Anterior cingulate cortex (tissue), 58 donors: ENCODE data around the gene CCL27.
A peak's percentile ranks its signal among the peaks of the same experiment; 100 is the strongest.

Source experiments
- DNase-seq, 58 donors: peaks; one replicate each; lab custom pipeline; 2025; lab: John Stamatoyannopoulos, UW

Gene CCL27, protein sequence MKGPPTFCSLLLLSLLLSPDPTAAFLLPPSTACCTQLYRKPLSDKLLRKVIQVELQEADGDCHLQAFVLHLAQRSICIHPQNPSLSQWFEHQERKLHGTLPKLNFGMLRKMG

DNA sequence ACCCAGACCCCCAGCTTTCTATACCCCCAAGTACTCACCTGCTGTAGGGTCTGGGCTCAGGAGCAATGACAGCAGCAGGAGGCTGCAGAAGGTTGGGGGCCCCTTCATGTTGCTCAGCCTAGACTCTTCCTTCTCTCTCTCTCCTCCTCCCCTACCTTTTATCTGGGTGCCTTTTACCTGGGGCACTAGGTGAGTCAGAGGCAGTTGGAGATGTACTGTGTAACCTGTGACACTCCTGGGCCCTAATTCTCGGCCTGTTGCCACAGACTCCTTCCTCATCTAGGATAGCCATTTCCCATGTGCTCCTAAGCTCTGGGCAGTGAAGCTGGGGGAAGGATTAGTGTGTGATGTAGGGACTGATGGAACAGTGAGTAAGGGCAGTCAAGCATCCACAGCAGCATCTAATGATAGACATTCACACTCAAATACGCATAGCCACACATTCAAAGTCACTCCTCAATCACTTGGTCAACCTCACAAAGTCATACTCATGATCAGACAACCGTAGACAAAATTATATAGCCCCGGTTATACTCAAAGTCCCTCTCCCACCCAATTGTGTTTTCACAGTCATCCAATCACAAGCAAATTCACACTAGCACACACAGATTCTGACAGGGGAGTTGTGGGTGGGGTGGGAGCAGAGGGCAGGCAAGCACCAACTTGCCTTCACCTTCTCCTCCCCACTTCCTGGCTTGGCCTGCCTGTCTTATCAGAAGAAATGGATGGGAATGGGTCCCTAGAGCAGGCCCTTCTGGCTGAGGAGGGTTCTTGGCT, at the start of gene CCL27:
TSS of gene CCL27 (minus strand) at position 132 of the 777 bp plus-strand sequence. CDS start at position 108, 24 bp downstream.
- no peak for DNase-seq

DNA sequence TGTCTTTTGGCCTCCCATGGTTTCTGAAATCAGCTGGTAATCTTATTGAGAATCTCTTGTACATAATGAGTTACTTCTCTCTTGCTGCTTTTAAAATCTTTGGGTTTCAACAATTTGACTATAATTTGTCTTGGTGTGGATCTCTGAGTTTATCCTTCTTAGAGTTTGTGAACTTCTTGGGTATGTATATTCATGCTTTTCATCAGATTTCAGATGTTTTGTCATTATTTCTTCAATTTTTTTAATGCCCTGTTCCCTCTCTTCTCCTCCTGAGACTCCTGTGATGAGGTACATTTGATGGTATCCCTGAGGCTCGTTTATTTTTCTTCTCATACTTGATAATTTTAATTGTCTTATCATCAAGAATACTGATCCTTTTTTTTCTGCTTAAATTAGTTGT, 49.7 kb upstream of the CCL27 start:
- DNase-seq, result no peak

DNA sequence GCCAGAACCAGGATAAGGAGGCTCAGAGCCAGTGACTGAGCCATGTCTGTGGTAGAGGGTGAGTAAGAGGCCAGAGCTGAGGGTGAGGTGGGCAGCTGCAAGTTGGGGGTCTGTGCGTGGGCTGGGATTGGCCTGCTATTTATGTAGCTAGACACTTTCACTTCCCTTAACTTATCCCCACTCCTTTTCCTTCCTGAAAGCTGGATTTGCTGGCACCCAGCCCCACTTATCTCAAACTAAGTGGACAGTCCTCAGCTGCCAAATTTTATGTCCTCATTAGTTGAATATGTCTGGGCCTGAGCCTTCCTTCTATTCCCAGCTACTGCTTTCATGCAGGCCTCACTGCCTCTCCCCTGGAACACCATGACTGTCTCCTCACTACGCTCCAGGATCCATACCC, 47.6 kb upstream of the CCL27 start, which contains the start of gene CCL21:
TSS of gene CCL21 (minus strand) at position 114 of the 400 bp plus-strand sequence. CDS start at position 44, 70 bp downstream.
- DNase-seq, result no peak

DNA sequence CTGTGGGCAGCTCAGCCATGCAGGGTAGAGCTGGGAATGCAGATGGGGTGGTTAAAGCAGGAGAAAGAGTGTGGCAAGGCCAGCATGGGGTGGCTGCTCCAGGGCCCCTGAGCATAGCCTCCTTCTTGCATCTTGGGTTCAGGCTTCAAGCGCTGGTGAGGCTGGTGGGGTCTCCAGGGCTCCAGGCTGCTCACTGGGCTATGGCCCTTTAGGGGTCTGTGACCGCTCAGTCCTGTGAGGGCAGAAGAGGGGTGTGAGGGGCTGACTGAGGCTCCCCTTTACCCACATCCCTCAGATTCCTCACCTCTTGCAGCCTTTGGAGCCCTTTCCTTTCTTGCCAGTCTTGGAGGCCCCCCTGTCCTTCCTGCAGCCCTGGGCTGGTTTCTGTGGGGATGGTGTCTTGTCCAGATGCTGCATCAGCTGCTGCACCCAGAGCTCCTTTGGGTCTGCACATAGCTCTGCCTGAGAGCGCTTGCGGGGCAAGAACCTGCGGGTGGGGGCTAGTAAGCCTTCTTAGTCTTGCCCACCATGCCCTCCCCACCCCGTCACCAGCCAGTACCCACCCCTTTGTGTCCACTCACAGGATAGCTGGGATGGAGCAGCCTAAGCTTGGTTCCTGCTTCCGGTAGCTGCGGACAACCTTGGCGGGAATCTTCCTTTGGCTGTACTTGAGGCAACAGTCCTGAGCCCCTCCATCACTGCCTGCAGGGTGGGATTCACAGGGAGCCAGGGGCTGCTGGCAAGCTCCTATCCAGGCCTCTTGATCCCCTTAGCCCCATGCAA, 46.9 kb upstream of the CCL27 start:
- no peak for DNase-seq

DNA sequence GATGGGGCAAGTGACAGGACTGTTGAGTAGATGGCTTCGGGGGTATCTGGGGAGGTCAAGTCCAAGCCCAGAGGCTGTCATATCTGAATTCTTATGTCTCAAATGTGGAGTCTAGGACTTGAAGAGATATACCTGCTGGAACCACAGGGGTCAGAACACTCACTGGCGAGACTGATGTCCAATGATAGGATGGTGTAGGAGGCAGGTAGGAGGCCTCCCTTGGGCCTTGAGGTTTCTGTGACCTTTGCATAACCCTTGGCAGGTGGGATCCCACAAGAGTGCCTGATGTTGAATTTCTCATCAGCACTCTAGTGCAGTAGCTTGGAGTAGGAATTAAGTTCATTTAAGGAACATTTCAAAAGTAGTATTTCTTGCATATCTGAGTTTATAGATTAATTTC, 44.7 kb upstream of the CCL27 start:
- no peak for DNase-seq

DNA sequence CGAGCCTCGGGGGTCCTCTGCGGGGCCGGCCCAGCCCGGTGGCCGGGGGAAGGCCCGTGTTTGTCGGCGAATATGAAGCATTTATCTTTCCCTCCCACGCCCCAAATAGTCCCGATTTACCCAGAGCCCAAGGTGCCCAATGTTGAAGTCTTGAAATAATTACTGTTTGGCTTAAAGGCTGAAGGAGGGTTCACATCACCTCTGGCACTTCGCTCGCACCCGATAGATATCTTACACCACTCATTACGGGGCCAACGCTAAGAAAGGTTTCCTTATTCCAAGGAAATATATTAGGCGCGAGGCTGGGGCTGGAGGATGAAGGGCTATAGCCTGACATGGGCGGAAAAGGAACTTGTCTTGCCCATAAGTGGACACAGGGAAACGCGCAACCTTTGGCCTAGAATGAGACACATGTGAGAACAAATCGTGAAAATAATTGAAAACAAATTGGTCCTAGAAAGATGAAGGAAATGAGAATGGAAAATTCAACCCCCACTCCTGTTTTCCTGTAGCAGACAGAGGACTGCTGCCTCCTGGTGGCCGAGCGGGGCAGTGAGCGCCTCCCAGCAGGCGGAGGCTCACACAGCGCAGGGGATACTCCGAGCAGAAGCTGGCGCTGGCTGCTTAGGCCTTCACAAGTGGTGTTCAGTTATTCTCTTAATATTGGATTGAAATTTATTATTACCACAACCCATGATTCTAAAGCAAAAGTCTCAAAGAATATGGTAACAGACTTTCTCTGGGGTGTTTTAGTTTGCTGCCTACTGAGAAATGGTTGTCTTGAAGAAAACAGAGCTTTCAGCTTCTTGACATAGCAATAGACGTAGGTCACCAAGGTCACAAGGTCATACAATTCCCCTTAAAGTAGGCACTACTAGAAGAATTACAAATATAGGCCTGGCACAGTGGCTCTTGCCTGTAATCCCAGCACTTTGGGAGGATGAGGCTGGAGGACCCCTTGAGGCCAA, 39.6 kb upstream of the CCL27 start:
- peak in 57 of 58 donors; percentile 3 to 86 (median 70) for DNase-seq

DNA sequence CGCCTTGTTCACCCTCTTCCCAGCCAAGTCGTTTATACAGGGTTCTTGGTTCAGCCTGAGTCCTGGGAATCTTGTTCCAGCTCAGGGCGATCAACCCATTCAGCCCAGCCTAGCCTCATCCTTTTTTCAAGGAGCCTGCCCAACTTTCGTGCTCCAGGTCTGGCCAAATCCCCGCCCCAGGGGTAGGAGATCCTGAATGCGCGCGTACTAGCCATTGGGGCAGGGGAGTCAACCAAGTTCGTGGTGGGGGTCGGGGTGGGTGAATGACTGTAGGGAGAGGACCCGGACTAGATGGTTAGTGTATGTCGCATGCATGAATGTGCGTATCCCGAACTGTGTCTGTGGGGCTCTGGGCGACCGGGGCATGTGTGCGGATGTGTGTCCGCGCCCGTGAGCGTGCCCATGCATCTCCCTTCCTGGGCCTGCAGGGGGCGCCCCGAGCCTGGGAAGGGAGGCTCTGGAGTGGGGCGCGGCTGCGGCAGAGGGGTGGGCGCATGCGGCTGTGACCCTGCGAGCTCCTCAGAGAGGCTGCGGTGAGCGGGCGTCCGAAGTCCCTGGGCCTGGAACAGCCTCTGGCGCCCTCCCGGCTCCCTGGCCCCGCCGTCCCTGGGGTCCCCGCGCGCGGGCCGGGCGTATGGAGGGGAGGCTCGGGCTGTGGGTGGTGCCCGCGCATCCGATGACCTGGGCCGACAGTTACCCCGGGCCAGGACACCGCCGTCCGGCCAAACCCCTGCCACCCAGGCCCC, 38.7 kb upstream of the CCL27 start:
- DNase-seq, result peak in 57 of 58 donors; percentile 6 to 78 (median 48)

DNA sequence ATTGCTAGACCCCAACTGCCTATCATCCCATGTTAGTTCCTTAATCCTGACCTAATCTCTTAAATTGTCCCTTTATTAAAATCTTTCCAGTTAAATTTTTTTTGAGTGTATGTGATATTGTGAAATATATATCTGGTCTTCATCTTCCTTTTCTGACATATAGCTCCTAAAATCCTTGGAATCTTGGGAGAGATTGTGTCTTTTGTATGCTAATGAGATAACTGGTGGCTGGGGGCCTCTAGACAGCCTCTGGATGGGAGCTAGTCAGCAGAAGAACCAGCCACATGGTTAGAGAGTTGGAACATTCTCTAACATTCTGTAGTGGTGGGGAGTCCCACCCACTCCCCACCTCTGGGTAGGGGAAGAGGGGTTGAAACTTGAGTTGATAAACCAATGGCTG, 32.4 kb upstream of the CCL27 start:
- no peak for DNase-seq

DNA sequence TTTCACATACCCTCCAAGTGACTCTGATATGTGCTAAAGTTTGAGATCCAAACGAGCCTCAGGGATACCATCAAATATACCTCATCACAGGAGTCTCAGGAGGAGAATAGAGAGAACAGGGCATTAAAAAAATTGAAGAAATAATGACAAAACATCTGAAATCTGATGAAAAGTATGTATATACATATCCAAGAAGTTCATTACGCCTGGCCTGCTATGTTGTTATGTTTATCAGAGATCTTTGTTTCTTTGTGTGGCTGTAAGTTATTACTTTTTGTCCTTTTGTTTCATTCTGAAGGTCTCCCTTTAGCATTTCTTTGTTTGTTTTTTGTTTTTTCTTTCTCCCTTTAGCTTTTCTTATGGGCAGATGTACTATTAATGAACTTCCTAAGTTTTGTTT, 31.1 kb upstream of the CCL27 start:
- DNase-seq, result no peak

DNA sequence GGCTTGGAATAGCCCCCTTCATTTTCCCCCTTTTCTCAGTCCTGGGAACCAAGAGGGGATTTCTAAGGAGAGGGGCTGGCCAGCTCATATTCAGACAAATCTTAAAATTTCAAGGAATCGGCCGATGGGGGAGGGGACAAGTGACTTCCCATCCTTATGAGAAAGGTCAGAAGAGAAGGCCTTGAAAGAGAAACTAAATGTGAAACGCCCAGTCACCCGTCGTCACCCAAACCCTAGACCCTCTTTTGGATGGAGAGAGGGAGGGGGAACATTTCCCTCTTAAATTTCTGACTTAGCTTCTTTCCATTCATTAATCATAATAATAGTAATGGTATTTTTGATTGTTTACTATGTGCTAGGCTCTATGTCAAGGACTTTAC, 29.5 kb upstream of the CCL27 start:
- DNase-seq, result no peak

DNA sequence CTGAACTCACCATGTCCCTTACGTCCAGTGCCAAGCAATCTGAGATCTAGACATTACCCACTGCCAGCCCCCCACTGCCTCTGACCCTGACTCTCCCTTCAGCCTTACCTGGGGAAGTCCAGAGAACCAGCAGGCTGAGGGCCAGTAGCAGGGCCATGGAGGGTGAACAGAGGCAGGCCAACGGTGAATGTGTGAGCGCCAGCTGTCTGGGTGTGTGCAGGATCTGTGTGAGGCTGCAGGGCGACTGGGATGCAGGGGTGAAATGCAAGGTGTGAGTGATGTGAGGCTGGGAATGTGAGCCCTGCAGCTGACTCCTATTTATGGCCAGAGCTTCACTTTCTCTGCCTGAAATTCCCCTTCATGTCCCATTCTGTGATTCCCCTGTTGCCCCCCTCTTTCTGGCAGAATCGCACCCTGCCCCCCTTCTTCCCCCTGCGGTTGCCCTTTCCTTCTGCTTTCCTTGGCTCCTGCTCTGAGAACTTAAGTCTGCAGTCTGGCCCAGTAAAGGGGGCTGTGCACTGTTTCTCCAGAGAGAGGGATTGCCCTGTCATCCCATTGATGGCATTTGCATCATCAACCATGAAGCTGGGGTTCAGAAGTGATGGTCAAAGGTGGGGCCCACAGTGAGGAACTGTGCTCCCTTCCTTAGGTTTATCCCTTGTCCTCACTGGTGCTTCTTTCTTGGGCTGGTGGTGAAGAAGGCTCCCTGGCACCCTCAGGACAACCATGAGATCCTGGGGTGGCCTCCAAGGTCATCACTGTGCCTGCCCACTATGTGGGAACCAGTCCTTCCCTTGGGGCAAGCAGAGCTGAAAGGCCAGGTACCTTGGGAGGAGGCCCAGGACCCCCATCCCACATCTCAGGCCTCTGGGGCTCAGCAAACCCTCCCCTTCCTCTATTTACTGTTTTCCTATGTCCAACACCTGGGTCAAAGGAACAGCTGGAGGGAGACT, 28.8 kb upstream of the CCL27 start, which contains the start of gene CCL19:
TSS of gene CCL19 (minus strand) at position 294 of the 953 bp plus-strand sequence. CDS start at position 157, 137 bp downstream.
- peak in 1 of 58 donors; percentile 3 for DNase-seq

DNA sequence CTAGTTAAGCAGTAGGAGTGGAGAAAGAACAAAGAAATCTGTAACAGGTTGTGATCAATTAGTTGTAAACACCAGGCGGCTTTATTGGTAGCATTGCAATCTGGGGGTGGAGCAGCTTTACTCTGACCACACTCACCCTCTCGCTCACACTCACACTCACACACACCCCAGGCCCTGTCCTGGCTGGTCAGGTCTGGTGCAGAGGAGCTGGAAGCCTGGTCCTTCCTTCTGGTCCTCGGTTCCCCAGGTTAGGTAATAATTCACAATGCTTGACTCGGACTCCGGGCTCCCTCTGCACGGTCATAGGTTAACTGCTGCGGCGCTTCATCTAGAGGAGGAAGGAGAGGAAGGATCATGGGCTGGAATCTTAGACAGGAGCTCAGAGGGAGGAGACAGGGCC, 27.1 kb upstream of the CCL27 start:
- no peak for DNase-seq

DNA sequence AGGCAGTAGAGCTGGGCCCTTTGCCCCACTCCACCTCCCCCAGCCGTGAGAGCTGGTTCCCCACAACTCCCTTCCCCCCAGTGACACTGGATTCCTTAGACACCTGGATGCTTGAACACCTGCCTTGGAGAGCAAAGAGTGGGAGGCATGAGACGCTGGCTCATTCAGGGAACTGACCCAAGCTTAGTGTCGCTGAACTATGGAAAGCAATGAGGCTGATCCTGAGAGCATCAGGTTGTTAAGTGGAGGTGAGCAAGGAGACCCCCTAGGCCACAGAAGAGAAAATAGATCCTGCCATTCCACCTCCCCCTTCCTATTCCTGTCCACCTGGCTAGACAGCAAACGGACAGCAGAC, 26.6 kb upstream of the CCL27 start:
- DNase-seq, result no peak

DNA sequence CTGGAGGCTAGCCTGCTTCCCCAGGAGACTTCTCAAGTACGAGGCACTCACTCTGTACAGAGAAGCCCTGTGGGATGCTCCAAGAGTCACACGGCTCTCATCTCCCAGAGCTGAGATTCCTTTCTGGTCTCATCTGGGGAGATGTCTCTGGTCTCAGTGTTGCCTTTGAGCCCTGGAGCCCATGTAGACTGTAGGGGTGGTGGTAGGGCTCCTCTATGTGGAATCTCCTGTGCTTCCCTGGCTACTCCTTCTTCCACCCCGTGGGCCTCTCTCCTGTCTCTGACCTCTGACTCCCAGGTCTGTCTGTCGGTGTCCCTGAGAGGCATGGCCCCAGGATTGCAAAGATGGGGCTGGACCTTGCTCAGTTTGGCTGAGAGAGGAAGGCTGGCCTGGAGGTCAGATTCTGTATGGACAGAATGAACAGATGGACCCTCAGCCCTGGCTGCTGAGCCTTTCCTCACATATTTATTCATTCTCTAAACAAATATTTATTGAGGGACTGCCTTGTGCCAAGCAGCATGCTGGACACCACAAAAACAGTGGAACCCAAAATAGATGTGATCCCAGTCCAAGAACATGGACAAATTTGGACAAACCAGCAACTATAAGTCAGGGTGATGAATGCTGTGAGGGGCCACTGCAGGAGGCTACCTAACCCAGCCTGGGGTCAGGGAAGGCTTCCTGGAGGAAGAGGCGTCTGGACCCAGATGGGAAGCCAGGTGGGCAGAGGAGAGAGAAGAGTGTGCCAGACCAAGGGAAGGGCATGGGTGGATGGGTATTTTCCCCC, 26.1 kb upstream of the CCL27 start:
- DNase-seq, result no peak

DNA sequence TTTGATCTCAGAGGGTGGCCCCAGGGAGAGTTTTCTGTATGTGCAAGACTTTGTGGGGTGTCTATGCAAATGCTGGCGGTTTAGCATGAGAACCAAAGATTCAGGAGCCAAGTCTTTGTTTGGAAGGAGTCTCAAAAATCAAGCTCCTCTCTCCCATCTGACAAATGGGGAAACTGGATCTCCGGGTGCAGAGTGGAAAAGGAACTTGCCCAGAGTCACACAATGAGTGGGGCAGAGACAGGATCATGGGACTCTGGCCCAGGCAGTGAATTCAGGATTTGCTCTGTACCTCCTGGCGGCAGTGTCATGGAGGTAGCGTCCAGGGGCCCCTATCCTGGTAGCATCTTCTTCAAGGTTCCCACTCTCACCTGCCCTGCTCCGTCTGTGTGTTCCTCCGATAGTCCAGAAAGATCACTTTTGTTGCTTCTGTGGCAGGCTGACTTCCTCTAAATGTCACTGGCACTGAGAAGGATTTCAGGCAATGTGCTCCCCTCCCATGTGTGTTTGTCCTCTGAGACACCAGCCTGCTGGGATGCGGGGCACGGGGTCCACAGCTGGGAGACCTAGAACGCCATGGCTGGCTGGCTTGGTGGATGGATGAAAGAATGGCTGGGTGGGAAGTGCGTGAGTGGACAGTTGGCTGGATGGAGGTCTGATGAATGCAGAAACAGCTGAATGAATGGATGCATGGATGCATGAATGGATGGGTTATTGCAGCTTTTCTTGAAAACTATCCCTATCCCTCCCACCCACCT, 25.0 kb upstream of the CCL27 start:
- DNase-seq, result no peak

DNA sequence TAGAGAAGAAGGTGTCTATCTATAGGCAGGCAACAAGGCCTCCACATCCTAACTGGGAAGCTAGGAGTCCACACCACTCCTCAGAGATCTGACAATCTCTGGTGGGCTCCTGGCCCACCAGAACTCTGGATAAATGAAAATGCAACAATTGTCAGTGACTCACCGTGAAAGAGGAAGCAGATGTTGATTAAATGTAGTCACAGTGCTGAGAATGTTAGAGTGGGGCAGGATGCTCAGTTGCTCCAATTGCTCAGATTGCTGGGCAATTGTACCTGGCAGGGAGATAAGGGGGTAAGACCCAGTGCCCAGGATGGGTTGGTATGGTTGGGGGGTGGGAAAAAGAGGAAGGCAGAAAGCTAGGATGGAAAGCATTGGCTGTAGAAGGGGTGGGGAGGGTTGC, 24.3 kb upstream of the CCL27 start:
- DNase-seq, result no peak

DNA sequence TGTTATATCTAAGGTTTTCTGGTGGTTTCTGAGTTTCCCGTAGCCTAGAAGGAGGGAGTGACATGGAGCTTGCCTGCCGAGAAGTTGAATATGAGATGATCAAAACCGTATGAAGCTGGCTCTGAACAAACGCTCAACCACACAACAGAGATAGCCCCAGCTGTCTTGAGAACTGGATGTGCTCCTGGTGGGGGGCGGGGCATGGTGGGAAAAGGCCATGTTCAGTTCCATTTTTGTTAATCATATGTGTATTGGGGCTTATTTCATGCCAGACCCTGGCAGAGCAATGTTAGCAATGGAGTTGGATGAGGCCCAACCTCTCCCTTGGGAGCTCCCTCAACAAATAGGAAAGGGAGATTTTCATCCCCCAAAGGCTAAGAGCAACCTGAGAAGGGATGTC, 23.8 kb upstream of the CCL27 start:
- DNase-seq, result no peak
